Inflammatory macrophage treated with lipopolysaccharide for 4 hours (primary cell): ENCODE measurements around the gene SETD7.

Experiments
- DNase-seq: peaks from one replicate; pipeline ENCODE4 v3.0.0-alpha.2; 2020

Gene SETD7

DNA sequence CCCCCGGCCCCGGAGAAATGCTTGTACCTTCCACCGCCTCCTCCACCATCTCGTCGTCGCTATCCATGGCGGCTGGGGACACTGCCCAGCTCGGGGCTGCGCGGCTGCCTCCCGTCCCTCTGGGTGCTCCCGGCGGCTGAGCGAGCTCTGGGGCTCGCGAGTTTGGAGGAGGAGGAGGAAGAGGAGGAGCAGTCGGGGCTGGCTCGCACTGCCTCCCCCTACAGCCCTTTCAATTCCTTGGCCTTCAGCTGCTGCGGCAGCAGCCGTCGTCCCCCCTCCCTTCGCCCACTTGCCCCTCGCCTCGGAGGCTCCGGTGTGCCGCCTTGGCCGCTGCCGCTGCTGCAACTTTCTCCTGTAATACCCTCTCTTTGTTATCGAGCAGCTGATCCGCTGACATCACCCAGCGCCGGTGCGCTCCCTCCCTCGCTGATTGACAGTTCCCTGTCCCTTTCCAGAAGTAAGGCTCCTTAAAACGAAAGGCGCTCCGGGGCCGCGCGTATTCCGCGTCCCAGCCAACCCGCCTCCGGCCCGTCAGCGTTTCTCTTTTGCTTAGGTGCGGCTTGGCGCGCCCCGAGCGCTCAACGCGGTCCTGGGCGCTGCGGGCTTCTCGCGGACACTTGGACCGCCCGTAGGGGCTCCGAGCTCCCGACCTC is at the start of gene SETD7:
TSS of gene SETD7 (minus strand) at position 149 of the 653 bp plus-strand sequence. CDS start at position 67, 82 bp downstream.
- DNase-seq, result peak; percentile 82

DNA sequence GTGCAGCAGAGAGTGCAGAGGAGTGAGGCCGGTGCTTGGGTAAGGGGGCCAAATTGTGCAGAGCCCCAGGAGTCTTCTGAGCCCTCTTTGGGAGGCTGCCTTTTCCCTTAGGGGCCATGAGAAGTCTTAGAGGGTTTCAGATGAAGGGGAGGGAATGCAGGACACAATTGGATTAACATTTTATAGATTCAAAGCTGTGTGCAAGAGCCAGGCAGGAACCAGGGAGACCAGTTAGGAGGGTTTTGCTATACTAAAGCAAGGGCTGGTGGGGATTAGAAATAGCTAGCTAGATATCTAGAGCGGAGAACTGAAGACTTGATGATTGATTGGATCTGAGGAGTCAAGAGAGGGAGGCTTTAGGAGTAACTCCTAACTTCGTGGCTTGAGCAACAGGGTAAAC is 49.5 kb upstream of the SETD7 start:
- no peak for DNase-seq

DNA sequence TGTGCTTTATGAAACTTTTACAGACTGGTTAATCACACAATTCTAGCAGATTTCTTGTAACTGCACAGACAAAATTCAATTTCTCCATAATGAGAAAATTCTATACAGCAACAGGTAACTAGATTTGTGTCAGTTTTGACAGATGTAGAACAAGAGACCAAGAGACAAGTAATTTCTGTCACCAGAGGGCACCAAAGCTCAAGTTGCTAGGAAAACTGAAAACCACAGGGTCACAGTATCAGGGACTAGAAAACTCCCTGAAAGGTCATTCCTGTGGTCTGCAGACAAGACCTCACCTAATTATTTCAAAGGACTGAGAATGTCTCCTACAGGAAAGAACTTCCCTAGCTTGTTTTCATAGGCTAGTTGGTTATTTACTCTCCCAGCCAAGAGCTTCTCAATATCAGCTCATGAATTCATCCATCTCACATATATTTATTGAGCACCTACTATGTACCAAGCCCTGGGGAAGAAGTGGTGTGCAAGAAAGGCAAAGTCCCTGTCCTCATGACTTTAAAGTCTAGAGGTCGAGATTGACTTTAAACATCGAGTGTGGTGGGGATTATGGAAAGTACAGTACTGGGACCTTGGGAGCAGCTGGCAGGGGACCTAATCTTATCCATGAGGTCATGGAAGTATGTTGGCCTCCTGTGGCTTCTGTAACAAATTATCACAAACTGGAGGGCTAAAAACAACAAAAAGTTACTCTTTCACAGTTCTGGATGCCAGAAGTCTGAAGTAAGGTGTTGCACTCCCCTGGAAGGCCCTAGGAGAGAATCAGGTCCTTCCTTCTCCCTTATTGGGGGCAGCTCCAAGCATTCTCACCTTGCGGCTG is 47.8 kb upstream of the SETD7 start:
- peak; percentile 63 for DNase-seq

DNA sequence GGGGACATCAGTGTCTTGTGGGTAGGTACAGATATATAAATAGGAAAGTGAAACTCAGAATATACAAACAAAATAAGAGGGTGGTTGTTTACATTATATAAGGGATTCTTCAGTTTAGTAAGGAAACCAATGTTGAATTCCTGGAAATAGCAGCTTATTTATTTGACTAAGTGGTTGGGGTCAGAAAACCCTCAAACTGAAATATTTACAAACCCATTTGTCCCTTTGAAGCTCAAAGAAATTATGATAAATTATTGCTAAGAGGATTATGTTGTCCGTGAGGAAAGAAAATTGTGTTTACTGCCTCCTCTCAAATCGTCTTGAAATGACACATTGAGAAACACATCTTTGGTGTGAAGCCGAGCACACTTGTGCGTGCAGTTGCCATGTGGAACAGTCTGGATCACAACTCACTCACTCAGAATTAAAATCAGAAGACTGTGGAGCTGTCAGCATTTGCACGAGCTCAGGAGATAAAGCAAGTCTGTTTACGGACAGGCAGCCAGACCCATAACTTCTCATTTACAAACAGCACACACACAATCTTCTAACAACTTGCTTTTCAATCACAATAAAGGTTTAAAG is 46.8 kb upstream of the SETD7 start:
- DNase-seq, result no peak

DNA sequence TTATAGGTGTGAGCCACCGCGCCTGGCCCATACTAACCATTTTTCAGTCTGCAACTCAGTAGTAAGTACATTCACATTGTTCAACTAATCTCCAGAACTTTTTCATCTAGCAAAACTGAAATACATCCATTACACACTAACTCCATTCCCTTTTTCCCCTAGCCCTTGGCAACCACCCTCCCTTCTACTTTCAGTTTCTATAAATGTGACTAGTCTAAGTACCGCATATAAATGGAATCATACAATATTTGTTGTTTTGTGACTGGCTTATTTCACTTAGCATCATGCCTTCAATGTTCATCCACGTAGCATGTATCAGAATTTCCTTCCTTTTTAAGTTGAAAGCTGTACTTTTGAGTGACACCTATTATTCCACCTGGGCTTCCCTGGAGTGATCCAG is 44.6 kb upstream of the SETD7 start:
- no peak for DNase-seq

DNA sequence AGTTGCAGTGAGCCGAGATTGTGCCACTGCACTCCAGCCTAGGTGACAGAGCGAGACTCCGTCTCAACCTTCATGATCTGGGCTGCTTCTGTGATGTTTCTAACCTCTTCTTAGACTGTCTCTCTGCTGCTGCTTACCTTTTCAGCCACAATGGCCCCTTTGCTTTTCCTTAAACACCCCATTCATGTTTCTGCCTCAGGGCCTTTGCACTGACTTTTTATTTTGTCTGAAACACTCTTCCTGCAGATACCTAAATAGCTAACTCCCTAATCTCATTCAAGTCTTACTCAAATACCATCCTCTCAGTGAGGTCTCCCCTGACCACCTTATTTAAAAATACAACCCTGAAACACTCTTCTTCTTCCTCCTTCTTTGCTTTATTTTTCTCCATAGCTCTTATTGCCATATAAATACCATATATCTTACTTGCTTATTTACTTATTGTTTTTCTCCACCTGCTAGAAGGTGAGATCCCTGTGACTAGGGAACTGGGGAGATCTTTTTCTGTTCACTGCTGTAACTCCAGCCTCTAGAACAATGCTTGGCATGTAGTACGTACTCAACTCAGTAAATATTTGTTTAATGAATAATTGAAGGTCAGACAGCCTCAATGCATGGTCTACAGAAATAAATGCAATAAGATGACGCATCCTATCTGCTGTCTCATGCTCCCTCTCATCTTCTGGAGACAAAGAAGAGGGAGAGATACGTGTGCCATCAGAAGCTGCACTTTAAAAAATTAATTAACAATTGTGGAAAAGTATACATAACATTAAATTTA is 43.8 kb upstream of the SETD7 start:
- DNase-seq, result no peak

- no peak for DNase-seq
Observed at GRCh38 chr4:139599076-139599475, 43.1 kb upstream of the SETD7 start.

DNA sequence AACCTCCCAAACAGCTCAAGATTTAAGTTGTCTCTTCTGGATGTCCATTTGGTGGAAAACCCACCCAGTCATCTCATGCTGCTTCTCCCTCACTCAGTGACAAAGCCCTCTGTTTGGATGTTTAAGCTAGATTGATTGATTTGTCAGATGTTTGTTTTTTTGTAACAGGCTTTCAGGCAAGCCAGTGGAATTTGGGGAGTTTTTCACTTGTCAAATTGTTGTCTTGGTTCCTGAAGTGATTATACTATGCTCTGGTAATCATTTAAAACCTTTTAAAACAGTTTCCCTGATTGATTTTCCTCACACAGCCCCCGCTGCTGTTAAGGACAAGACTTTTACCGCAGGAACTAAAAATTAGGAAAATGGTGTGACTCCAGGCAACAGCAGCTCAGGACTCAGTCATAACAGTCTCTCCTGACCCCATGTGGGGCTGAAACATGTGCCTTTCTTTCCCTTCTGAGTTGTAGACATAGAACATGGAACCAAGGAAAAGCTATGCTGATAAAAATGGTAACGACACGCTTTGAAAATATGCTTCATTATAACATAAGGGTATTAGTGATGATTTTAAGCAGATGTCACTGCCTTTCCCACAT is 40.8 kb upstream of the SETD7 start:
- no peak for DNase-seq

- DNase-seq, result no peak
Observed at GRCh38 chr4:139596034-139596683, 40.1 kb upstream of the SETD7 start.

GRCh38 chr4:139594591-139595185 is 38.7 kb upstream of the SETD7 start:
- DNase-seq, result no peak

DNA sequence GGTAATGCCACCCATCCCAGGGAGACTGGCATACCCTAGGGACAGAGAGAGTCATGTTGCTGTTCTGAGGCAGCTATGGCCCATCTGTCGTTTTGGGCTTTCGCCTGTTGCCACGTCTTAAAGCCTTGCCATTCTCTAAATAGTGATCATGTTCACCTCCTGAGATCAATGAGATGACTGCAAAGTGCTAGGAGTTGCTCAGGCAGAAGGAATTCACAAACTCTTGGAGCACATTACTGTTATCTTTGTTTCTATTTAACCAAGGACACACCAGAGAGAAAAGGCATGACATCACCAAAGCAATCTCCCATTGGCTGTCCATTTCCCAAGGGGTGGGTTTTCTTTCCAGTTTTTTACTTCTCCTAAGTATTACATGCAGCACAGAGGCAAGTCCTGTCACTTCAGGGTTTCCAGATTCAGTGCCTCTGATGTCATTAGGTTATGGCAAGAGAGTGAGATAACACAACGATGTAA is 37.1 kb upstream of the SETD7 start:
- DNase-seq, result no peak

GRCh38 chr4:139589336-139590018 is 33.5 kb upstream of the SETD7 start:
- DNase-seq, result no peak

DNA sequence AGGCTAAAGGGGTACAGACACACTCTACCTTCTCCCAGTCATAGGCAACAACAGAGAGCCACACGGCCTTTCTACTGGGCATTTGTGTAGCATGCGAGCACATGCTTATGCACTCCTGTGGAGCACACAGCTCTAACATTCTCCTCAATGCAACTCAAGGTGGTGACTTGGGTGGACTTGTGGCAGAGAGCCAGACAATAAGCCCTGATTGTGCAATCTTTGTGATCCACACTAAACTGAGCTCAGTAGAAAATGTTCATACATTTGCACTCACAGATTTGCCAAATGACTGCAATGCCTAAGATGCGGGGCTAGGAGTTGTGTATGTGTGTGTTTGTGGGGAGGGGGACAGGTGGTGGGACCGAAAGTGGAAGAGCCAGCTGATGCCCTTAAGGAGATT is 31.4 kb upstream of the SETD7 start:
- DNase-seq, result no peak

GRCh38 chr4:139585473-139585872 is 29.5 kb upstream of the SETD7 start:
- DNase-seq, result no peak

DNA sequence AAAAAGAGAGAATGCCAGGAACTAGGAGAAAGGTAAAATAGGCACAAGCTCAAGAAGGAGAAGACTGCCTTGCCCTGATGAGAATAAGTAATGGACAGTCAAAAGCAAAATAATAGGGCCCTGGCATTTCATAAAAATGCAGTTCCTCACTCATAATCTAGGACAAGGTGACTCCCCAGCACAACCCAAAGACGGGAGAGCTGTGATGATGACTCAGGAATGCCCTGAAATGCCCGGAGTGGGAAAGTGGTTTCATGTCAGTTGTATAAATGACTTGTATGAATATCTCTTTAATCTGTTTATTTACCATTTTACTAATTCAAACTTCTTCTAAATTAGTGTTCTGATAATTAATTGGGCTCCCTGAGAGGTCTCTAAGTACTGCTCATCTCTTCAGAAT is 28.8 kb upstream of the SETD7 start:
- DNase-seq, result no peak

DNA sequence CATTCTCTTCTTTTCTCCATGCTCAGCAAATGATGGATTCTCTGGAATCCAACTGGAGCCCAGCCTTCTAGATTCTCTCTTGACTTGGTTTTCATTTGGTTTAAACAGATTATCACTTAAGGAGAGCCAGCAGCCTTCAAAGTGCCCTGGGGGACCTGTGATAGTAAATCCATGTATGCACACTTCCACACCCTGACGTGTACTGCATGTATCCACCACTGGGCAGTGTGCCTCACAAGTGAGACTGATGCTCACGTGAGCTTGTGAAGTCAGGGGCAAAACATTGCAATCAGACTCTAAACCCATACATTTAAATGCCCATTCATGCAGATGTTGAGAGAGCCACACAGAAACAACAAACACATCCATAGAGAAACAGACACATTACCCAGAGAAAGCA is 28.0 kb upstream of the SETD7 start:
- no peak for DNase-seq

GRCh38 chr4:139582044-139582443 is 26.0 kb upstream of the SETD7 start:
- DNase-seq, result no peak

GRCh38 chr4:139581096-139581495 is 25.1 kb upstream of the SETD7 start:
- DNase-seq, result no peak

DNA sequence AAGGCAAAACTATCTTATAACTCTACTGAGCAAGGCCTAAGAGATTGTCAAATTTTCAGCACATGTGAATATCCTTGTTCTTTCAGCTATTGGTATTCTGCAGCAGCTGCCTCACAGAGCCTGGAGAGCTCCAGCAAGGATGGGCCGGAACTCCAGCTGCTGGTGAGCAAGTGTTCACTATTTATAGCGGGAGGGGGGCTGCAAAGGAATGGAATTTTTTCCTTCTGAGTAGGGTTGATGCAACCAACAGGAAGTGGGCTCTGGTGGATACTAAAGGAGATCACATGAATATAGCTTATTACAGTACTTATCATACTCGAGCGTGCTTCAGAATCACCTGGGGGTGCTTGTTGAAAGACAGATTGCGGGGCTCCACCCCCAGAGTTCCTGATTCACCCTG is 20.2 kb upstream of the SETD7 start:
- no peak for DNase-seq

DNA sequence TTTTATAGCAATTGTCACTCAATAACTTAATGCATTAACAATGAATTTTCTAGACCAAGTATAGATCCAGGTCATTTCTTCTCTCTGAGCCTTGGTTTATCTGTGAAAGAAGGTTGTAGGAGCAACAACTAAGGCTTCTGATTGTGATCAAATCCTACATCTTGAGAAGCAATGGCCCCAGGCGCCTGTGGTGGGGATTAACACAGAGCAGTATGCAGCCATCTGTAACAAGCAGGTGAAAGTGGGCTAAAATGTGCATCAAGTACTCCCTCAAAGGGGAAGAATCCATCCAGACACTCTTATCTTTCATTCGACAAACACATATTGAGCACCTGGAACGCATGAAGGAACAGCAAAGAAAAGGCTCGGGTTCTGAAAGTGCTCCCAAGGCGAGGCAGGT is 19.1 kb upstream of the SETD7 start:
- DNase-seq, result no peak

DNA sequence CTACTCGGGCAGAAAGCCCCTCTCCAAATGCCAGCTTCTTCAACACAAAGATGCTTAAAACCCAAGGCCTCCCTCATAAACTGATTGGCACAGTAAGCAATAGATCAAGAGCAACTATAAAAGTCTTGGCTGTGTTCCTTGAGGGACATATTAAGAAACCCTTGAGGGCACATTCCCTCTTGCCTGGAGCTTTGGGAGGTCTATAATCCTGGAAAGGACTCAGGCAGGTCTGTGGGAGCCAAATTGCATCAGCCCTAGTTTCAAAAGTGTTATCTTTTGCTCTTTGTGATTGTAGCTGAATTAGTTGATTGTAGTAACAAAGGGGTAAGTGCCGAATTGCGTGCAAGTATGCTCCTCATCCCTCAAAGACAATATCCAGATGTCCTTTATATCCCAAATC is 18.6 kb upstream of the SETD7 start:
- DNase-seq, result no peak
